ENCODE results near the gene PPCDC.

PPCDC gene

GRCh38 chr15:75043509-75044257 lies 20.3 kb downstream of the PPCDC start:
- H3K4me3 ChIP-seq (ENCODE audit: low read length), result peak overlapping the region; percentile 7; the same call in 1 of the 2 replicates
- TF ChIP-seq ZNF274 (IDR thresholded peaks at IDR 0.05; ENCODE audit: low read depth, low read length), result no peak

DNA sequence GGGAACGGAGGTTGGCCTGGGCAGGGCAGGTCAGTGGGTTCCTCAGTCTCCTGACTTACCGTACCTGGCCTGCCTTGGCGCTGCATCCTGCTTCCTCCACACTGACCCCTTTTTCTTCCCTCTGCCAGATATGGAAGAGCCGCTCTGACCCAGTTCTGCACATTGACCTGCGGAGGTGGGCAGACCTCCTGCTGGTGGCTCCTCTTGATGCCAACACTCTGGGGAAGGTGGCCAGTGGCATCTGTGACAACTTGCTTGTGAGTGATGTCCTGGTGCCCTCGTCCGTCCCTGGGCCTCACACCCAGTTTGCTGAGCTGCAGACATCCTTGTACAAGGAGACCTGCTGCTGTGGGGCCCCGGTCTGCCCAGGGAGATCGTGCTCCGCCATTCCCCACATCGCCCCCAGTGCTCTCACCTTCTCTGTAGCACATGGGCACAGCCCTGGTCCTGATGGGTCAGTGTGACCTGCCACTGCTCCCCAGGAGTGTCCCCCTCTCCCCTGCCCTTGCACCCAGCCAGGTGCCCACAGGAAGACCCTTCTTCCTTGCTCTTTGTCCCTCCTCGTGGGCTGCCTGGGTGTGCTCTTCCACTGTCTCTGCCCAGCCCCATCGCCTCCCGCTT lies 21.0 kb downstream of the PPCDC start:
- no peak for TF ChIP-seq ZNF274 (IDR thresholded peaks at IDR 0.05; ENCODE audit: low read depth, low read length)
- H3K4me3 ChIP-seq (ENCODE audit: low read length), result peak overlapping the region; percentile 7; the same call in 1 of the 2 replicates

DNA sequence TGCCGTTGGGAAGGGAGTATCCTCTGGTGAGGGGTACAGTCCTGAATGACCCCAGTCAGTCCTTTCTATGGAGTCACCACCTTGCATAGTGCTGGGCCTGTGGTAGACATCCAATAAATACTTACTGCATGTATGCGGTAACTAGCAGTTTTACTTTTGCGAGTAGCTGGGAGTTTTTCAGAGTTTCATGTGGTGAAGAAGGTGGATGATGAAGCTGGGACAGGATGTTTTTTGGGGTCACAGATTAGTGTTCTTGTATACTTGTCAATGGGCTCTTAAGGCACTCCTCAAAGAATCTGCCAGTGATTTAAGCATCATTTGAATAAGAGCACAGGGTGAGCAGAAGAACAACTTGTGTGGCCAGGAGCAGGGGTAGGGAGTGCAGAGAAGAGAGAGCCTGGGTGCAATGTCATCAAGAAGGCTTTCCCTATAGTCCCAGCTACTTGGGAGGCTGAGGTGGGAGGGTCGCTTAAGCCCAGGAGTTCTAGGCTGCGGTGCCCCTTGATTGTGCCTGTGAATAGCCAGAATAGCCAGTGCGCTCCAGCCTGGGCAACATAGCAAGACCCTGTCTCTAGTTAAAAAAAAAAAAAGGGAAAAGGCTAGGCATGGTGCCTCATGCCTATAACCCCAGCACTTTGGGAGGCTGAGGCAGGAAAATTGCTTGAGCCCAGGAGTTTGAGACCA lies 22.1 kb downstream of the PPCDC start:
- no peak for TF ChIP-seq ZNF274 (IDR thresholded peaks at IDR 0.05; ENCODE audit: low read depth, low read length)
- no peak overlapping the region; the same call in 1 of the 2 replicates for H3K4me3 ChIP-seq (ENCODE audit: low read length)

GRCh38 chr15:75048394-75048793 lies 25.0 kb downstream of the PPCDC start:
- TF ChIP-seq ZNF274 (IDR thresholded peaks at IDR 0.05; ENCODE audit: low read depth, low read length), result no peak
- no peak overlapping the region for H3K4me3 ChIP-seq (ENCODE audit: low read length)

- no peak for TF ChIP-seq ZNF274 (IDR thresholded peaks at IDR 0.05; ENCODE audit: low read depth, low read length)
- no peak overlapping the region for H3K4me3 ChIP-seq (ENCODE audit: low read length)
Measured at GRCh38 chr15:75049392-75049791, 26.0 kb downstream of the PPCDC start.

DNA sequence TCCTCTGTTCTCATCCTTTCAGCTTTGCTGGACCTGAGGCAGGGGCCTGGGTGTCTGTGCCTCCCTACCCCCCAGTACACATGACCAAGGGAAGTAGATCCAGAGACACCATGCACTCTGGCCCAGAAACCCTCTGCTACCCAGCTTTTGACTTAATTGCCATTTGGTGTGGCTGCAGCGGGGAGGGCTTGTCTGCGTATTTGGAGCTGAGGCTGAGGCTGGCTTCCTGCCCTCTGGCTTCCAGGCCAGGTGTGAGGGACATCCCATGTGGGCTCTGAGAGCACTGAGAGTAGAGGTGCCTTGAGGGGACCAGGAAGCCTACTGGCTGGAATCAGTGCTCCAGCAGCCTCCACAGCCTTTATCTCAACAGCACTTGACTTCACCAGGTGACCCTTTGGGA lies 26.9 kb downstream of the PPCDC start:
- H3K4me3 ChIP-seq (ENCODE audit: low read length), result no peak overlapping the region

GRCh38 chr15:75051191-75051608 lies 27.8 kb downstream of the PPCDC start:
- no peak overlapping the region for H3K4me3 ChIP-seq (ENCODE audit: low read length)
- TF ChIP-seq ZNF274 (IDR thresholded peaks at IDR 0.05; ENCODE audit: low read depth, low read length), result no peak

More for the DNA sequence above, 26.9 kb downstream of the PPCDC start:
- no peak for TF ChIP-seq ZNF274 (IDR thresholded peaks at IDR 0.05; ENCODE audit: low read depth, low read length)

DNA sequence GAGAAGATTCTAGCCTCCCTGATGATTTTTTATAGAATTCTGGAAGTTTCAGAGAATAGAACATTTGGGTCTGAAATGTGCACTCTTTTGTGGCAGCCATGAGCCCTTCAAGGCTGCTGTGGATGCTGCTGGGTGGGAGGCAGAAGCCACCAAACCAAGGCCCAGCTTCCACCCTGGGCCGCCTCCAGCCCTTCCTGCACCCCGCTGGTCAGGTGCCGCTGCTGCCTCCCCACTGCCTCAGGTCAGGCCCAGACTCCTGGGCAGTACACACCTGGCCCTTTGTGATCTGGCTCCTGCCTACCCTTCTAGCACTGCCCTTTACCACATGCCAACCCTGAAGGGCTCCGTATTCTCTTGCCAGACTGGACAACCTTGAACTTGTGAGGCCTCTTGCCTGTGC lies 28.3 kb downstream of the PPCDC start:
- no peak overlapping the region for H3K4me3 ChIP-seq (ENCODE audit: low read length)
- no peak for TF ChIP-seq ZNF274 (IDR thresholded peaks at IDR 0.05; ENCODE audit: low read depth, low read length)

DNA sequence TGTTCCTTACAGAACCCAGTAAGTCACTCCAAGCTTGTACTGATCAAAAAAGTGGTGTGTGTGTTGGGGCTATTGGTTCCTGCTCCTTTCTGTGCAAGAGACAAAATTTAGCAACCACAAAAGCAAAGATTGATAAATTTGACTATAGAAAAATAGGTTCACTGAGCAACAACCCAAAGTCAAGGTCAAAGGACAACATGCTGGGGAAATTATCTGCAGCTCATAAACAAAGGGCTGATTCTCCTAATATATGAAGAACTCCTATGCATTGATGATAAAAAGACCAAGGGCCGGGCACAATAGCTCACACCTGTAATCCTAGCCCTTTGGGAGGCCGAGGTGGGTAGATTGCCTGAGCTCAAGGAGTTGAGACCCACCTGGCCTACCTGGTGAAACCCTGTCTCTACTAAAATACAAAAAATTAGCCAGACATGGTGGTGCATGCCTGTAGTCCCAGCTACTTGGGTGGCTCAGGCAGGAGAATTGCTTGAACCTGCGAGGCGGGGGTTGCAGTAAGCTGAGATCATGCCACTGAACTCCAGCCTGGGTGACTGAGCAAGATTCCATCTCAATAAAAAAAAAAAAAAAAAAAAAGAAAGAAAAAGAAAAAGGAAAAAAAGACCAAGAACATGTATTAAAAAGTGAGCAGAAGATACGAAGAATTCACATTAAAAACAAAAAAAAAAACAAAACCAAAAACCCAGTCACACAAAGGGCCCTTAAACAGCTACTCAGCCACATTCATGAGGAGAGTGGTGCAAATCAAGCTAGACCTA lies 29.8 kb downstream of the PPCDC start:
- no peak overlapping the region for H3K4me3 ChIP-seq (ENCODE audit: low read length)
- TF ChIP-seq ZNF274 (IDR thresholded peaks at IDR 0.05; ENCODE audit: low read depth, low read length), result no peak

- TF ChIP-seq ZNF274 (IDR thresholded peaks at IDR 0.05; ENCODE audit: low read depth, low read length), result no peak
- H3K4me3 ChIP-seq (ENCODE audit: low read length), result no peak overlapping the region
Measured at GRCh38 chr15:75053748-75054125, 30.3 kb downstream of the PPCDC start.

DNA sequence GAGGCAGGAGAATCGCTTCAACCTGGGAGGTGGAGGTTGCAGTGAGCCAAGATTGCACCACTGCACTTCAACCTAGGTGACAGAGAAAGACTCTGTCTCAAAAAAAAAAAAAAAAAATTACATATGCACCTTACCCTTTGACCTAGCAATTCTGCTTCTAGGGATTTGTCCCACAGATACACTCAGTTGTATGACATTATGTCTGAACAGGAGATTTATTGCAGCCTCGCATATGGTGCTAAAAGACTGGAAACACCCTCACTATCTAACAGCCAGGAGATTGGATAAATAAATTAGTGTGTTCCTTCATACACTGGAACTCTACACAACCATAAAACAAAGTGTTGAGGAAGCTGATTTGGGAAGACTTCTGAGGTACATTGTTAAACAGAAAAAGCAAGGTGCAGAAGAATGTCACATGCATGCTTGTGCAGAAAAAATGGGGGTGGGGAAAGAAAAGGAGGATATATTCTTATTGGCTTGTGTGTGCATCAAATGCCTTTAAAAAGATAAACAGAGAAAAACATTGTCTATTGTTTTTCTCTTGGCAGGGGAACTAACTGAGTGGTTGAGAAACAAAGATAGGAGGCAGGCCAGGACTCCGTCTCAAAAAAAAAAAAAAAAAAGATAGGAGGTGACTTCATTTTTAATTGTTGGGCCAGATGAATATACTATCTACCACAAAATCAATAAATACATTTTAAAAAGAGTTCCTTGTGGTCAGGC lies 30.9 kb downstream of the PPCDC start:
- H3K4me3 ChIP-seq (ENCODE audit: low read length), result no peak overlapping the region
- no peak for TF ChIP-seq ZNF274 (IDR thresholded peaks at IDR 0.05; ENCODE audit: low read depth, low read length)

DNA sequence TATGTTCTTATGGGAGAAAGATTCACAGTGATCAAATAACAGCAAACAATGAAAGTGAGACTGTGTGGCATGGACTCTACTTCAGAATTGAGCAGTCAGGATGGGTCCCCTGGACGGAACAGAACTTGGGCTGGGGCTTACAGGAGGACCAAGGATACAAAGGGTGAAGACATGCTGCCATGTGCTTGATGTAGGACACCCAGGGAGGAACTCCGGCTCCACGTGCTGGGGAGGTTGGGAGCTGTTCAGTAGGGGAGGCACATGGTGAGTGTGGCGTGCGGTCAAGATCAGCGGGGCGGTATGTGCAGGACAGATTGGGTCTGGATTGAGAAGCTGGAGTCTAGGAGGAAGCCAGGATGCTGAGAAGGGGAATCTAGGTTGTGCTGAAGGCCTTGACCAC lies 32.6 kb downstream of the PPCDC start:
- H3K4me3 ChIP-seq (ENCODE audit: low read length), result no peak overlapping the region
- no peak for TF ChIP-seq ZNF274 (IDR thresholded peaks at IDR 0.05; ENCODE audit: low read depth, low read length)

GRCh38 chr15:75058127-75058905 lies 34.9 kb downstream of the PPCDC start:
- no peak overlapping the region for H3K4me3 ChIP-seq (ENCODE audit: low read length)
- no peak for TF ChIP-seq ZNF274 (IDR thresholded peaks at IDR 0.05; ENCODE audit: low read depth, low read length)
